HG03108 (cell line): ENCODE data around the gene SBNO2.
"Not testable (repeated sequence)": the region's sequence is repeated elsewhere in the genome, so short reads cannot be mapped to it uniquely, and the experiment has no call there.

Experiments
- ATAC-seq: cut with Tn5 transposase; IDR thresholded peaks from one replicate; pipeline ENCODE4 v1.9.1; 2021; ENCODE audit warnings: moderate library complexity; ENCODE audit not compliant: unreplicated experiment

The SBNO2 gene

DNA sequence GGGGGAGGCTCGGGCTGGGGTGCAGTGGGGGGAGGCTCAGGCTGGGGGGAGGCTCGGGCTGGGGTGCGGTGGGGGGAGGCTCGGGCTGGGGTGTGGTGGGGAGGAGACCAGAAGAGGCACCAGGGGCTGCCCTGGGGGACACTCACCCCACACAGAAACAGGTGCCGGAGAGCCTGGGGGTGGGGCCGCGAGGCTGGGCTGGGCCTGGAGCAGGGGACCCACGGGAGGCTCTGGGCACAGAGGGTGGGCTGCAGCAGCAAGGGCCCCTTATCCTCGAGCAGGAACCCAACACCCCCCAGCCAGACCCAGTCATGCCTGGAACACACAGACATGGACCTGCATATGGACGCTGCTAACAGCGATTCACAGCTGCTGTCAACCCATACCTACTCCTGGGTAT is 35.9 kb downstream of the SBNO2 start:
- no peak for ATAC-seq

DNA sequence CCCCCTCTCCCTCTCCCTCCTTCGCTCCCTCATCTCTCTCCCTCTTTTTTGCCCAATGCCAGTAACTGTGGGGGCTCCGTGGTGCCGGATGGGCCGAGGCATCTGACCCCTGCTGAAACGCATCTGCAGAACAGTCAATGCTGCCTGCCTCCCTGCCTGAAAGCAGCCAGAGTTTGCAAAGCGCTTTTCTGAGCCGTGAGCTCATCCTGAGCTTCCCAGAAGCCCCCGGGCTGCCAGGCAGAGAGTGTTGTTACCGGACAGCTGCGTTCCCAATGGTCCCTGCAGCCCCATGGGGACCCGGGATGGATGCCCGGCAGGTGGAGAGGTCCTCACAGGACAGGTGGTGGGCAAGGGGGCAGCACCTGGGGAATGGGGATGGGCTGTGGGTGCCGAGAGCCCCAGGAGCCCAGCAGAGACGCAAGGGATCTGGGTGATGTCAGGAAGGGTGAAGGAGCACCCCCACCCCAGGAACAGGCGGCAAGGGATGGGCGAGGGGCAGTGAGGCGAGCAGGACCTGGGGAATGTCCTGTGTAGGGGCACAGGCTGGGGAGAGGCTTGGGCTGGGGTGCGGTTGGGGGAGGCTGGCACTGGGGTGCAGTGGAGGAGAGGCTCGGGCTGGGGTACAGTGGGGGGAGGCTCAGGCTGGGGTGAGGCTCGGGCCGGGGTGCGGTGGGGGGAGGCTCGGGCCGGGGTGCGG is 37.3 kb downstream of the SBNO2 start:
- no peak for ATAC-seq

DNA sequence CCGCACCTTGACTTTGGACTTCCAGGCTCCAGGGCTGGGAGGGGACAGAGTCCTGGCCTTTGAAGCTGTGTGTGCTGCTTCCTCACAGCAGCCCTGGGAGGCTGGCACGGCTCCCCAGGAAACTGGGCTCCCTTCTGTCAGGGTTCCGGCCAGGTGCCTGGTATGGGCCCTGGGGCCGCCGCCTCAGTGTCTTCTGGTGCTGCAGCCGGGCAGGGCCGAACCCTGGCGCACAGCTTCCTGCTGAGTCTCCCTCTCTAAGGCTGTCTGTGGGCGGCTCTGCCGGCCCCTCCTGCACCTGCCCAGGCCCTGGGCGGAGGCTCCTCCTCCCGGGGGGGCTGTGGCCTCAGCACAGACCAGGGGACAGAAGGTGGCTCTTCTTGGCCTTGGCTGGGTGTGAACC is 37.9 kb downstream of the SBNO2 start:
- ATAC-seq = no peak

DNA sequence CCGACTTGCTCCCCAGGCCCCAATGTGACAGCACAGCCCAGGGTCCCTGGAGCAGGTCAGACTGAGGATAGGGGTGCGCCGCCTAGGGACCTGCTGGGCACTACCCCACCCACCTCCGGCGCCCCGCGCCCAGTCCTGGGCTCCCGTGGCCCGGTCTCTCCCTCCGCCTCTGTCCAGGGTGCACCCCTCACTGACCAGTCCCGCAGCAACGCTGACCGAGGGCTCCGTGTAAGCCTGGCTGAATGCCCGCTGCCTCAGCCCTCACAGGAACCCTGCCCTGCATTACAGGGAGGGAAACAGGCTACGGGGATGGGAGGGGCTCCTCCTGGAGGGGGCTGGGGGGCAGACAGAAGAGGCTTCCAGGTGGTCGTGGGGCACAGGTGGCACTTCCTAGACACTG is 38.6 kb downstream of the SBNO2 start:
- no peak for ATAC-seq

DNA sequence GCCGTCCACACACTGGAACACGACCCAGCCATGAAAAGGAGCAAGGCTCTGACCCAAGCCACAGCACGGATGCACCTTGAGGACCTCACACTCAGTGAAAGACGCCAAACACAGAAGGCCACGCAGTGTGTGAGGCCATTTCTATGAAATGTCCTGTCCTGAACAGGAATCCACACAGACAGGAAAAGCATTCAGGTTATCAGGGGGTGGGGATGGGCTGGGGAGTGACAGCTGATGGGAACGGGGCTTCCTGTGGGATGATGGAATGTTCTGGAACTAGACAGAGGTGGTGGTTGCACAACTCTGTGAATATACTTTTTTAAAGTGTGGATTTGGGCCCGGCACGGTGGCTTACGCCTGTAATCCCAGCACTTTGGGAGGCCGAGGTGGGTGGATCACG is 39.6 kb downstream of the SBNO2 start:
- ATAC-seq = no peak

DNA sequence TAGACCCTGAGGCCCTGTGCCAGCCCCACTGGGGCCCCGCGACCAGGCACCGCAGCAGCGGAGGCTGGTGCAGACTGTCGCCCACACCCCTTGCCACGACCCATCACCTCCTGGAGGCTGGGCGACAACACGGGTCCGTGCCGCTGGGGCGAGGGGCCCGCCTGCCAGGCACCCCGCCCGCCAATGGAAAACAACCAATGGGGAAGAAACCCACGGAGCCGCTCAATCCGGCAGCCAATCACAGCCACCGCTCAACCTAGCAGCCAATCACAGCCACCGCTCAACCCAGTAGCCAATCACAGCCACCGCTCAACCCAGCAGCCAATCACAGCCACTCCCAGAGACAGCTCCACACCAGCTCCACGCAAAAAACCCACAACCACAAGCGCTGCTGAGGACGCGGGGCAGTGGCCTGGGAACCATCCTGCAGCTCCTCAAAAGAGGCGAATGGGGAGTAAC is 40.6 kb downstream of the SBNO2 start:
- ATAC-seq = peak; percentile 42

DNA sequence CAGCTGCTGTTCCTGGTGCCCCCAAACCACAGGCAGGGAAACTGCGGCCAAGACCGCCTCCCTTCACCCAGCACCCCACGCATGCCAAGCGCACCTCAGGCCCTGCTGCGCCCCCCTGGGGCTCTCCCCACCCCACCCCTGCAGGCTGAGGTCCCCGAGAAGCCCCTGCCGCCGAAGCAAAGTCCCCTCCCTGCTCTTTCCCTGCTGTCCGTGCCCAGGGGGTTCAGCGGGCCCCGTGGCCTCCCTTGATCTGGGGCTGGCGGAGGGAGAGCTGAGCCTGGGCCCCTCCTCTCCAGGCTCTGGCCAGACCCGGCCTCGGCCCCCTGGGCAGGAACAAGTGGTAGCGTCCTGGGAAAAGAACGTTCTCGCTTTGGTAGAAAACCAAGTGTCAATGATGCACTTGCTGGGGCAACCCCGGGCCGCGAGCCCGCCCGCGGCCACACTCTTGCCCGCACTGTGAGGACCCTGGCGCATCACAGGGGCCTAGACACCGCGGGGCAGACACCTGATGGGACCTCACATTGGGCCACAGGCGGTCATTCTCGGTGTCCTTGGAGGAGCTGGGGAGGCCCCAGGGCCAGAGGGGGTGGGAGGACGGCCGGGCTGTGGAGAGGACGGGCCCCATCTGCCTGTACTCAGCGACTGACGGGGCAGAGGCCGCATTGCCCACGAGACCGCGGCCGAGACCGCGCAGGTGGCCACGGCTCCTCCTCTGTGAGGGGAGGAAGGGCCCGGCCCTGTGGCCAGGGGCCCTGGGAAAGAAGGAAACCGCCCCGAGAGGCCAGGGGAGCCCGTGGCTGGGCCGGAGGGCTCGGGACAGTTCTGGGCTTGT is 41.3 kb downstream of the SBNO2 start:
- no peak for ATAC-seq

DNA sequence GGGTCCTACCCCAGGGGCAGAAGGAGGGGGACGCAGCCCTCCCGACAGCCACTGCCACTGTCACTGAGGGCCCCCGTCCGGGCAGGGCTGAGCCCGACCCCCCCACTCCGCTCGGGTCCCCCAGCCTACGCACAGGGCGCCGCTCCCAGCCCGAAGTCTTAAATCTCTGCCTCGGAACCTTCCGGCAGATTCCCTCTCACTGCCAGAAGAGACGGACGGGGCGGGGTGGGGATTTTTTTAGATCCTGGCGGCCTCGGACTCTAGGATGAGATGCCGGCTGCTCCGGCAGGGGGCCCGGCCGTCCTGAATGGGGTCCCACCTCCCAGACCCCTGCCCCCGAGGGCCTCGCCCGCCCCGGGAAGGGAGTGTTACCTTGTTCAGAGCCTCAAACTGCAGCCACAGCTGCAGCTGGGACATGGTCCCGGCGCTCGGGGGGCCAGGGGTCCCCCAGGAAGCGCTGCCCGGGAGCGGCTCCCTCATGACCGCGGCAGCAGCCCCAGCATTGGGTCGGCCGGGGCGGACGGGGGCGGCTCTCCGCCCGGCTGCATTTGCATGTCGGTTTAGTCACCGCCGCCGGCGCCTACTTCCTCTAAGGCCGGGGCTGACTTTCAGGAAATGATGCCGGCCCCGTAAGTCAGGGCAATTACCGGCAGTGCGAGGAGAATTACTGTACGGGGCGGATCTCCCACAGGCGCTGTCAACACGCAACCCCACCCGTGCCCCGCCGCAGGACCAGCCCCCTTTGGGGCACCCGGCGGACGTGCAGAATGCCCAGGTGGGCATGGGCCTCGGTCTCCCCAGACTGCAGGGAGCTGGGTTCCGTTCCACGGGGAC is 42.1 kb downstream of the SBNO2 start:
- no peak for ATAC-seq

DNA sequence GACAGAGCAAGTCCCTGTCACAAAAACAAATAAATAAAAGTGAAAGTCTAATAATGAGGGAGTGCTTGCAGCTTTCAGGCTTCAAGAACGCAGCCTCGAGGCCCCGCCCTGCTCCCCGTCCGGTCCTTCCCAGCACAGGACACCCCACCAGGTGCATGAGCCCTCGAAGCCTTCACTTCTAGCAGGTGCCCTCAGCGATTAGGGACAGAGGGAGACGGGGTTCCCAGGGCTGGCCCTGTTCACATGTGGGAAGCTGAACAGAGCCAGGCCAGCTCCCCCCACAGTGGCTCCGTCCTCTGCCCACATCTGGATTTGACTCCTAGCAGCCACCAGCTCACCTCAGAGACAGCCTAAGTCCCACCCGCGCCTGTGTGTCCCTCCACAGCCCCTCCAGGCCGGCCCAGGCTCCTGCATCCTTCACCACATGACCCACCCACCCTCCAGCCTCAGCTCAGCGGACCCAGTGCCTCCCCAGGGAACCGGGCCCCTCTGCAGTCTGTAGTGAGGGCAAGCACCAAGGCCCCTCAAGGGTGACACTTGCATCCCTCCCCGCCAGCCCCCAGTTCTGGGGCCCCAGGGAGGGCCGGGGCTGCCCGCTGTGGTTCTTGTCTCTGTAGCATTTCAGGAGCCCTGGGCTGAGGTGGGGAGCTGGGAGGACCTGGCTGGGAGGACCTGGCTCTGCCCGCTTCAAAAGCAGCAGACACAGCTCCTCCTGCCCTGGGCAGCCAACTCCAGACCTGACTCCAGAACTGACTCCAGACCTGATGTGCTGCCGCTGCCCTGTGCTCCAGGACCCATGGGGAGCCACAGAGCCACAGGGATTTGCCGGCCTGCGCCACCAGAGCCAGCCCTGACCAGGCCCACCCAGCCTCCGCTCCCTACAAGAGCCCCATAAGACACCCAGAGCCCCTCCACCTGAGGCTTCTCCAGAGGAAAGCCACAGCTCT is 43.0 kb downstream of the SBNO2 start:
- ATAC-seq = no peak

DNA sequence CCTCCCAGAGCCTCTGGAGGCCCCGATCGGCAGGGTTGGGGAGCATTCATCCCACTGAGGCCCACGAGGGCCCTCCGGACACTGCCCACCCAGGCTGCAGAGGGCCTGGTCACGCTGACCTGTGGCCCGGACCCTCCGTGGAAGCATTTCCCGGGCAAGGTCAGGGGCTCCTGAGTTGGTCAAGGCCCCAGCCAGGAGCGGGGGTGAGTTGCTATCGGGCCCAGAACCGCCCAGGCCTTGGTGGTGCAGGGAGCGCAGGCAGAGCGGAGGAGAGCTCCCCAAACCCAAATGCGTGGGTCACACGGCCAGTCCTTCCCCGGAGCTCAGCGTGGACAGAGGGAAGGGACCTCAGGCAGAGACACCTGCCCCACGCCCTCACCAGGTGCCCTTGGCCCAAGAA is 44.5 kb downstream of the SBNO2 start:
- no peak for ATAC-seq

DNA sequence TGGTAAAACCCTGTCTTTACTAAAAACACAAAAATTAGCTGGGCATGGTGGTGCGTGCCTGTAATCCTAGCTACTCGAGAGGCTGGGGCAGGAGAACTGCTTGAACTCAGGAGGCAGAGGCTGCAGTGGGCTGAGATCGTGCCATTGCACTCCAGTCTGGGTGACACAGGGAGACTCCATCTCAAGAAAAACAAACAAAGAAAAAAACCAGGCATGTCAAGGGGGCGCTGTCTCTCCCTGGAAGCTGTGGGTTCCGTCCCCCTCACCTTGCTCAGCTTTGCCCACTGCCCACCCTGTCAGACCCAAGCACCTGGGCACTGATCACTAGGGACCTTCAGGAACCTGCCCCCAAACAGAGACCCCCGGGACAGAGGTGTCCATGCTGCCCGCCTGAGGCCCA is 45.0 kb downstream of the SBNO2 start:
- not testable (repeated sequence) for ATAC-seq

DNA sequence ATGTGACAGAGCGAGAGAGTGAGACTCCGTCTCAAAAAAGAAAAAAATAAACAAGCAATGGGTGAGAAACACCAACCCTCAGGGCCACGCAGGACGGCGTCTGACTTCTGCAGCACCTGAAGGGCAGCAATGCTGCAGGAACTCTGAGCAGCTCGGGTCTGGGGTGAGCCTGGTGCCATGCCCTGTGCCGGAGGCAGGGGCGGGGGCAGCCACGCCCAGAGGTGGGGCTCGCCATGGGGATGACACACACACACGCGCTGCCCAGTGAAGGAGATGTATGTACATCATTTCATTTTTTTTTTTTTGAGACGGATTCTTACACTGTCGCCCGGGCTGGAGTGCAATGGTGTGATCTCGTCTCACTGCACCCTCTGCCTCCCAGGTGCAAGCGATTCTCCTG is 46.0 kb downstream of the SBNO2 start:
- ATAC-seq = no peak

DNA sequence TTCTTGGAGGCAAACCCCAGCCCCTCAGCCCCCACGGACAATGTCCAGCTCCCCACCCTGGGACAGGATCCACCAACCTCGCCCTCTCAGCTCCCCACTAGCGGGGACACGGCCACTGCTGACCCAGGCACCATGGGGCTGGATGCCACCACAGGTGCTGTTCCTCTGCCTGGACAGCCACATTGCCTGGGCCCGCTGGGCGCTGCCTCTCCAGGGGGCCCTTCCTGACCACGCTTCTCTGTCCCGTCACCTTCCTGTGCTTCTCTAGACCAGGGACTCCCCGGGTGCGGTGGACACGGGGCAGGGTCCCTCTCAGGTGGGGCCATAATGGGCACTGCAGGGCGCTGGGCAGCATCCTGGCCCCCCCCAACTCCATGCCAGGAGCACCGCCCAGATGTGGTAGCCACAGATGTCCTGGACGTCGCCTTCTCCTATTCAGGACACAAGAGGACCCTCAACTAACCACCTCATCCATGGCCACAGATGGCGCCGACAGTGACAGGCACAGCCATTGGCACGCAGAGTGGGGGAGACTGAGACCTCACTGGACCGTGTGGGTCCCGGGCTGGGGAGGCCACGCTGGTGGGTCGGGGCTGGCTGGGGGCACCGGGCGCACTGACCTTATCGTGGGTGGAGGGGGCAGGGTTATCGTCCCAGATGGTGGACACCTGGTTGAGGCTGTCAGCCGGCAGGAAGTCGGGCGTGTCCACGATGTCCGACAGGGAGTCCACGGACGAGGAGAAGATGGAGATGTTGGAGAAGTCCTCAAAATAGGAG is 46.9 kb downstream of the SBNO2 start:
- ATAC-seq = no peak

DNA sequence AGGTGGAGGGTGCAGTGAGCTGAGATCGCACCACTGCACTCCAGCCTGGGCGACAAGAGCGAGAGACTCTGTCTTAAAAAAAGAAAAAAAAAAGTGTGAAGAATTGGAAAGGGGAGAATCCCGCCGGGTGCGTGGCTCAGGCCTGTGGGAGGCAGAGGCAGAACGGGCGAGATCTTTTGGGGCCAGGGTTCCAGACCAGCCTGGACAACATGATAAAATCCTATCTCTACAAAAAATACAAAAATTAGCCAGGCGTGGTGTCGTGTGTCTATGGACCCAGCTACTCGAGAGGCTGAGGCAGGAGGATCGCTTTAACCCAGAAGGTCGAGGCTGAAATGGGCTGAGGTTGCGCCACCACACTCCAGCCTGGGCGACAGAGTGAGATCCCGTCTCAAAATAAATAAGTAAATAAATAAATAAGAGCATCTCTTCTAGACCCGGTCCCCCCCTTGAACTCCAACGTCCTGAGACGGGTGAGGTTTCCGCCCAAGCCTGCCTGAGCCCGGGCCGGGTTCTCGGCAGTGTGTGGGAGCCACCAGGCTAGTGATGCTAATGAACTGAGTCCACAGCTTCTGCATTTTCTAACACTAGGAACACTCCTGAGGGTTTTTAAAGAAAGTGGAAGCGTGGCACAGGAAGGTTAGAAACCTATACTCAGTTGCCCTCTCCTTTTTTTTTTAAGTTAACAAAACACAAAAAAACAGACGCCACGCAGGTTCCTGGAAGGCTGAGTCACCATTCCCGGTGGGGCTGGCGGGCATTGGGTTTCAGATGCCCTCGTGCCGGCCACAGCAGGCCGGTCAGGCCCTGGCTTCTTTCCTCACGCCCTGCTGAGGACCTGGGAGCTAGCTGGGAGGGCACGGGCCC is 48.2 kb downstream of the SBNO2 start:
- ATAC-seq = no peak

DNA sequence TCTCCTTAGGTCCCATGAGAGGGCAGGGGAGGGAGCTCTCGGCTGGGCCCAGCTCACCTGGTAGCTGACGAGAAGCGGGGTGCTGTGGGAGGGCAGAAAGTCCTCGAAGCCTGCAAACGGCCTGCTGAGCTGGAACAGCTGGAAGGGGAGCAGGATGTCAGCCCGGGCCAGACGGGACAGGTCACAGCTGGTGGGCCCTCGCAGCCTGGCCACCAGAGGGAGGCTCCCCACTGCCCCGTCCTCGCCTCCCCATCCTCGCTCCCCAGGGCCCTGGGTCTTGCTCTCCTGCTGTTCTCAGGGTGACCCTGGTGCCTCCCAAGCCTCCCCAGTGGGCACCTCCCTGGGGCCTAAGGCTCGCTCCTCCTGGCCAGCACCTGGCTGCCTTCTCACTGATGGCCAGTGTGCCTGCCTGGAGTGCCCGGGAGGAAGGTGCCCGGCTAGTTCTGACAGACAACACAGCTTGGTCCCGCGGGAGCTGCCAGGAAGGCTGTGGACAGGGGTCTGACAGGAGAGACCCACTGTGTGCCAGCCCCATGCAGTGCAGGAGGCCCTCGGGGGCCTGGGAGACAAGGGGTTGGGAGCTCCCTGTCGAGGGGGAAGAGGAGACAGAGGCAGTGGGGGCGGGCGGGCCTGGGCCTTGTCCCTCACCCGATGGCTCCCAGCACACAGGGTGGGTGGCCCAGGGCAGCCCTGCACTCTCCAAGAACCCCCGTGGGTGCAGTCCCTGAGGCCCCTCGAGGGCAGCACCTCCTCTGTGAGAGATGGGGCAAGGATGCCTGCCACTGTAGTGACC is 50.0 kb downstream of the SBNO2 start:
- no peak for ATAC-seq

DNA sequence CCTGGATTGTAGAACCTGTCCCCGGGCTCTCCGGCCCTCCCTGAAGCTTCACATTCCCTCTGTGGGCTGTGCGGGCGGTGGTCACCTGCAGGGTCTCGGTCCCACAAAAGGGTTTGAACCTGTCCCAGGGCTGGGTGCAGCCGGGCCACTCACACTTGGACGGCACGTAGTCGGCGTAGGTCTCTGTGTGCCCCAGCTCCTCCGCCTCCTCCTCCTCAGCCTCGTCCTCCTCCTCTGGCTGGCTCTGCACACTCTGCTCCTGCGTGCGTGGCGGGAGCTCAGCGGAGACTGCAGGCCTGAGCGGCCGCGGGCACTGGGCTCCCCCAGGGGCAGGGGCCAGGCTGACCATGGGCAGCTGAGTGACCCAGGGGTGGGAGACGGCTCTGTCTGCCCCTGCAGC is 50.7 kb downstream of the SBNO2 start:
- no peak for ATAC-seq

DNA sequence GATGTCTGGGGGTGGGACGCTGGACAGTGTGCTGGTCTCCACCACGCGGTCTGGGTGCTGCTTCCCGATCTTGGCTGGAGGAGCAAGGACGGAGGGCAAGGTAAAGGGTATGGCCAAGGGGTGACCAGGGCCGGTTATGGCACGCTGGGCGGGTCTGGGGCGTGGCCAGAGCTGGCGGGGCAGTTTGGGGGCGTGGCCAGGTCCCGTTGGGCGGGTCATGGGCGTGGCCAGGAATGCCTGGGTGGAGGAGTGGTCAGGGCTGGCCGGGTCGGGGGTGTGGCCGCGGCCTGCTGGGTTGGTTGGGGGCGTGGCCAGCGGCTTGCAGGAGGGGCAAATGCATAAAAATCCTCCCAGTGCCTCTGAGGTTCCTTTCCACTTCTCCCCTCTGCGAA is 51.1 kb downstream of the SBNO2 start:
- no peak for ATAC-seq
